IMR-90 (cell line): ENCODE measurements around the gene EFHD2. TPM values are rescaled to one million over a fixed set of nuclear protein-coding genes. Genes with fewer than 3 reads are reported as not detected.

Experiments used
- ATAC-seq: fragments of 200-7000 bp; cut with Tn5 transposase; 2 replicates; pipeline ENCODE4 v1.9.1; 2020; ENCODE audit warnings: low read depth, mild to moderate bottlenecking, moderate library complexity
- BruUV-seq: library from RNA; stranded (reverse); fragments of 400-500 nt; replicated peaks from 2 replicates; lab custom pipeline; 2021; lab: Mats Ljungman, UMichigan
- CTCF ChIA-PET: fragments of 300-600 bp; formaldehyde crosslinking; extraction: SDS; loops from one replicate; lab custom pipeline; 2021; ENCODE audit warnings: antibody characterized with exemption; lab: Yijun Ruan, JAX
- POLR2A ChIA-PET: fragments of 300-600 bp; sonication (Branson Sonifier 250); formaldehyde crosslinking; loops from one replicate; lab custom pipeline; 2022; ENCODE audit warnings: antibody characterized with exemption; ENCODE audit not compliant: unreplicated experiment; lab: Charles Lee
- DNase-seq: peaks from one replicate; pipeline ENCODE4 v3.0.0; 2013
- H2AFZ ChIP-seq: replicated peaks from 2 replicates; pipeline ENCODE3; 2013; ENCODE audit warnings: low read length, mild to moderate bottlenecking; ENCODE audit not compliant: poor library complexity
- H2AK5ac ChIP-seq: 2 replicates; pipeline ENCODE4 v1.6.1; 2013; ENCODE audit warnings: low read depth, low read length, inconsistent platforms
- H2AK9ac ChIP-seq: replicated peaks from 2 replicates; pipeline ENCODE3; 2013; ENCODE audit warnings: mild to moderate bottlenecking, low read depth, low read length, moderate library complexity; ENCODE audit not compliant: poor library complexity
- H2BK120ac ChIP-seq: 2 replicates; pipeline ENCODE4 v1.6.1; 2013; ENCODE audit warnings: low read depth, low read length, inconsistent platforms
- H2BK15ac ChIP-seq: 3 replicates; pipeline ENCODE4 v1.6.1; 2013; ENCODE audit warnings: low read depth, low read length, inconsistent platforms
- H2BK20ac ChIP-seq: 2 replicates; pipeline ENCODE4 v1.6.1; 2013; ENCODE audit warnings: low read depth, mild to moderate bottlenecking, inconsistent platforms, low read length, moderate library complexity
- H2BK5ac ChIP-seq: 2 replicates; pipeline ENCODE4 v1.6.1; 2013; ENCODE audit warnings: mild to moderate bottlenecking, low read depth, low read length, inconsistent platforms; ENCODE audit not compliant: poor library complexity, severe bottlenecking
- H3K14ac ChIP-seq: replicated peaks from 2 replicates; pipeline ENCODE4 v1.6.1; 2013; ENCODE audit warnings: low read depth, low read length, inconsistent platforms
- H3K18ac ChIP-seq: 2 replicates; pipeline ENCODE4 v1.6.1; 2013; ENCODE audit warnings: low read depth, low read length, control low read depth
- H3K23ac ChIP-seq: 2 replicates; pipeline ENCODE4 v1.6.1; 2013; ENCODE audit warnings: low read depth, low read length, inconsistent platforms
- H3K27ac ChIP-seq: 2 replicates; pipeline ENCODE4 v1.5.1; 2013; ENCODE audit warnings: mild to moderate bottlenecking, control low read depth, low read length; ENCODE audit not compliant: insufficient read depth
- H3K27me3 ChIP-seq: 2 replicates; pipeline ENCODE4 v1.6.1; 2013; ENCODE audit warnings: low read length; ENCODE audit not compliant: control insufficient read depth, insufficient read depth
- H3K36me3 ChIP-seq: 2 replicates; pipeline ENCODE4 v1.6.1; 2013; ENCODE audit warnings: low read length, mixed read lengths; ENCODE audit not compliant: control insufficient read depth, insufficient read depth
- H3K4ac ChIP-seq: 2 replicates; pipeline ENCODE4 v1.6.1; 2013; ENCODE audit warnings: low read depth, low read length, inconsistent platforms
- H3K4me1 ChIP-seq: 2 replicates; pipeline ENCODE4 v1.6.1; 2013; ENCODE audit warnings: low read length, mixed read lengths; ENCODE audit not compliant: control insufficient read depth, insufficient read depth
- H3K4me2 ChIP-seq: 2 replicates; pipeline ENCODE4 v1.6.1; 2013; ENCODE audit warnings: low read depth, mild to moderate bottlenecking, control low read depth, low read length, moderate library complexity
- H3K4me3 ChIP-seq: 2 replicates; pipeline ENCODE4 v1.5.1; 2013; ENCODE audit warnings: low read depth, mild to moderate bottlenecking, control low read depth, low read length, moderate library complexity; ENCODE audit not compliant: insufficient read depth
- H3K56ac ChIP-seq: 2 replicates; pipeline ENCODE4 v1.6.1; 2013; ENCODE audit warnings: low read length, inconsistent platforms; ENCODE audit not compliant: insufficient read depth; ENCODE audit errors: extremely low read depth
- H3K79me1 ChIP-seq, 2 experiments: 2 replicates each; pipeline ENCODE4 v1.6.1; 2013; ENCODE audit warnings: low read length in 2 of 2, inconsistent platforms in 1 of 2, low read depth in 1 of 2
- H3K9ac ChIP-seq: 2 replicates; pipeline ENCODE4 v1.6.1; 2013; ENCODE audit warnings: low read depth, low read length, control low read depth
- H3K9me1 ChIP-seq: 2 replicates; pipeline ENCODE4 v1.6.1; 2013; ENCODE audit warnings: low read length, inconsistent platforms; ENCODE audit not compliant: insufficient read depth
- H3K9me3 ChIP-seq: 2 replicates; pipeline ENCODE4 v1.6.1; 2013; ENCODE audit warnings: low read length; ENCODE audit not compliant: control insufficient read depth, insufficient read depth
- H4K20me1 ChIP-seq: 2 replicates; pipeline ENCODE4 v1.6.1; 2013; ENCODE audit warnings: low read length, inconsistent platforms; ENCODE audit not compliant: insufficient read depth
- H4K5ac ChIP-seq: 2 replicates; pipeline ENCODE4 v1.6.1; 2013; ENCODE audit warnings: mild to moderate bottlenecking, low read depth, low read length, control low read depth
- H4K8ac ChIP-seq, 2 experiments: 2 replicates each; pipeline ENCODE4 v1.6.1; 2013; ENCODE audit warnings: low read depth in 2 of 2, low read length in 2 of 2, control low read depth in 1 of 2, inconsistent platforms in 1 of 2
- H4K91ac ChIP-seq: 2 replicates; pipeline ENCODE4 v1.6.1; 2013; ENCODE audit warnings: low read depth, low read length, inconsistent platforms; ENCODE audit not compliant: insufficient read depth
- CEBPB ChIP-seq: IDR thresholded peaks from 2 replicates; pipeline ENCODE4 v1.6.1; 2012; ENCODE audit warnings: low read depth, low read length, improper control_type of control experiment
- CHD1 ChIP-seq: IDR thresholded peaks from 2 replicates; pipeline ENCODE4 v1.6.1; 2012; ENCODE audit warnings: low read depth, low read length, improper control_type of control experiment
- CTCF ChIP-seq: conservative IDR thresholded peaks from 2 replicates; pipeline ENCODE4 v1.5.1; 2012; ENCODE audit warnings: mild to moderate bottlenecking, low read depth, low read length, improper control_type of control experiment
- ELK1 ChIP-seq: fragments of 150-350 bp; IDR thresholded peaks from 2 replicates; pipeline ENCODE4 v1.6.1; 2016; ENCODE audit warnings: low read depth, mild to moderate bottlenecking, low read length, moderate library complexity, borderline replicate concordance
- FOS ChIP-seq: fragments of 150-350 bp; IDR thresholded peaks from 2 replicates; pipeline ENCODE4 v1.6.1; 2016; ENCODE audit warnings: low read depth, low read length
- MAZ ChIP-seq: IDR thresholded peaks from 2 replicates; pipeline ENCODE4 v1.6.1; 2012; ENCODE audit warnings: low read depth, mild to moderate bottlenecking, low read length, improper control_type of control experiment, moderate library complexity, borderline replicate concordance
- NFE2L2 ChIP-seq: fragments of 150-350 bp; IDR thresholded peaks from 2 replicates; pipeline ENCODE4 v1.6.1; 2016; ENCODE audit warnings: low read depth, mild to moderate bottlenecking, low read length
- RAD21 ChIP-seq: IDR thresholded peaks from 2 replicates; pipeline ENCODE4 v1.6.1; 2012; ENCODE audit warnings: low read length, improper control_type of control experiment
- RCOR1 ChIP-seq: IDR thresholded peaks from 2 replicates; pipeline ENCODE4 v1.6.1; 2012; ENCODE audit warnings: mild to moderate bottlenecking, low read length, improper control_type of control experiment; ENCODE audit not compliant: insufficient replicate concordance
- USF2 ChIP-seq: fragments of 150-350 bp; IDR thresholded peaks from 2 replicates; pipeline ENCODE4 v1.6.1; 2017; ENCODE audit warnings: mild to moderate bottlenecking, antibody characterized with exemption, low read length, low read depth
- WGBS, 2 experiments: methylation state at CpG; one replicate each; pipeline versions ENCODE4 v1.1.5 to v1.1.7; 2013; ENCODE audit warnings: missing lambda C conversion rate in 2 of 2; ENCODE audit not compliant: insufficient read length in 1 of 2; ENCODE audit errors: extremely low coverage in 2 of 2; 5-methylcytosine and 5-hydroxymethylcytosine counted together
- dilution Hi-C: fragments of 300-500 bp; cut with HindIII; formaldehyde crosslinking; loops from one replicate; pipeline ENCODE4 v1.14.3; 2018; ENCODE audit warnings: low sequenced_read_pairs; ENCODE audit not compliant: unreplicated experiment
- in situ Hi-C: fragments of 300-500 bp; cut with MboI; formaldehyde crosslinking; loops from 3 replicates; pipeline ENCODE4 v1.14.3; 2019; ENCODE audit warnings: low sequenced_read_pairs, inconsistent platforms, mixed read lengths
- intact Hi-C: fragments of 100-400 bp; cut with micrococcal nuclease; formaldehyde crosslinking; loops from 2 replicates; pipeline ENCODE4 v1.10.0; 2022
- polyA plus RNA-seq, 3 experiments: library from polyadenylated mRNA; depleted of rRNA; stranded (reverse); fragments of >200 nt; gene quantifications; 2 replicates each; pipeline ENCODE4 v1.2.3, GENCODE V29; 2012; ENCODE audit warnings: low replicate concordance in 1 of 3
- total RNA-seq: library from RNA; depleted of rRNA; stranded (reverse); fragments of >200 nt; gene quantifications from 2 replicates; pipeline ENCODE4 v1.2.3, GENCODE V29; 2012

Gene EFHD2
- total and polyA plus RNA-seq, 2 of the 4 experiments (the other 2 are of a cell fraction), result 22.6 to 58.9 TPM

GRCh38 chr1:15424981-15425380 is 15.3 kb downstream of the EFHD2 start:
- Histone ChIP-seq H3K23ac (no peak overlapping the region), H2AK9ac (no peak overlapping the region), H3K9me3 (no peaks in the 10 kb centered on the region), H4K5ac (no peak overlapping the region), H3K18ac (no peak overlapping the region), H2BK5ac (no peak overlapping the region), H3K14ac (no peak overlapping the region), H3K56ac (no peak overlapping the region), H3K4me1 (peaks cover 16% of the 10 kb centered on the region), H3K4ac (no peak overlapping the region), H3K27ac (no peak overlapping the region), H3K27me3 (no peaks in the 10 kb centered on the region), H2AK5ac (no peak overlapping the region; the same call in 1 of the 2 replicates), H3K79me1 (peaks cover 8 to 58% of the 10 kb centered on the region in 2 experiments; a peak in 3 of 4 replicates), H2BK15ac (no peak overlapping the region), H2BK20ac (no peak overlapping the region), H3K4me3 (no peak overlapping the region), H3K36me3 (peaks cover 11% of the 10 kb centered on the region), H2AFZ (no peak overlapping the region), H4K91ac (no peak overlapping the region), H4K8ac (no peak overlapping the region), H3K4me2 (no peak overlapping the region), H2BK120ac (no peak overlapping the region), H4K20me1 (peaks cover 16% of the 10 kb centered on the region), H3K9ac (no peak overlapping the region), H3K9me1 (peaks cover 12% of the 10 kb centered on the region)
- no CpG with 5 or more reads among the region's 5 CpGs for WGBS, 2 experiments
- dilution Hi-C loops, result no loop called here
- DNase-seq (no peak), ATAC-seq (no peak)
- ChIA-PET CTCF (no interaction called here), POLR2A (no interaction called here)
- in situ Hi-C loops, result loop anchor here (5.0 to 10.0 kb wide), 2 partner anchors 98 to 270 kb away; partner anchors contain the start of gene TMEM51
- intact Hi-C loops, result no loop called here
- TF ChIP-seq RAD21 (no peak), ELK1 (no peak), CTCF (no peak), CHD1 (no peak), USF2 (no peak), NFE2L2 (no peak), MAZ (no peak), RCOR1 (no peak), CEBPB (no peak), FOS (no peak)
- no TSS peak for BruUV-seq
